Stimulated activated CD8-positive, alpha-beta memory T cell treated with anti-CD3 and anti-CD28 coated beads, Interleukin-12 subunit alpha, Interleukin-12 subunit beta, amount 100 ng/mL, for 24 hours (primary cell): Measurements from ENCODE around the gene CCDC66.
"Not testable (repeated sequence)": the region's sequence is repeated elsewhere in the genome, so short reads cannot be mapped to it uniquely, and the experiment has no call there.

ENCODE experiments used
- DNase-seq: peaks from one replicate; pipeline ENCODE4 v3.0.0-alpha.2; 2020; ENCODE audit errors: extremely low read depth

The CCDC66 gene

DNA sequence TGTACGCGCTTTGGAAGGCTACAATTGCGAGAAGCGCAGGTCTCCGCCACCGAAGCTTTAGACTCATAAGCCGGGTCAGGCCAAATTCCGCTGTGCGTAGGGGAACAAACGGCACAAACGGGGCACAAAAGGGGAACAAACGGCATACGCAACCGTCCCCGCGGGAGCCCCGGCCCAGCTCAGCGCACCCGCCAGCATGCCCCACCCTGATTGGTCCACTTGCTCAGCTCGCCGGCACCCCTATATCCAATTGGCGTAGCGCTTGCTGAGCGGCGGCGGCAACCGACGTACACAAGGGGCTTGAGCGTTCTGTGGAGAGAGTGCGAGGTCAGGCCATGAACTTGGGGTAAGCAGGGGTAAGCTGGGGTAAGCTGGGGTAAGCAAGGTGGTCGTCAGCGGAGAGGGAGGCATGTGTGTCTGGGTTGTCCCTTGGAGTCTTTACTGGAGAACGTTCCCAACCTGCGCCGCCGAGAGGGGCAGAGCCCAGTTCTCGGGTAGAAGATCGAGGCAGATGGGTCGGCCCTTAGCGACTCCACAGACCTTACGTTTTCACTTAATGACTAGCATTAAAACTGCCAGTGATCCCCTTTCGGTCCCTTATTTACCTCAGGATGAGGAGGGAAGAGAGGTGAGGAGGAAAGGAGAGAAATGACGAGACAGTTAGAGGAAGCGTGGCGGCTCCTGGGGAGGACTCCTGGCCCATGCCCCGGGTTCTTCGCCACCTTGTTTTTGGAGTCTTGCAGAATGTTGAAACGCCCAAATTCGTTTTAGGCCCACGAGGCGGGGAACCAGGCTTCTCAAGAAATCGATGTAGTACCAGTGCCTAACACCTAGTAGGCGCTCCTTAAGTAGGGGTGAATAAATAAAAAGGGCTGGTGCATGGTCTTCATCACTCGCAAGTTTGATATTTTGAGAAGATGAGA, at the start of gene CCDC66:
CCDC66 (plus strand) TSS at position 268 of the 923 bp plus-strand sequence; CDS start at position 336, 68 bp downstream.
- DNase-seq = peak; percentile 84

DNA sequence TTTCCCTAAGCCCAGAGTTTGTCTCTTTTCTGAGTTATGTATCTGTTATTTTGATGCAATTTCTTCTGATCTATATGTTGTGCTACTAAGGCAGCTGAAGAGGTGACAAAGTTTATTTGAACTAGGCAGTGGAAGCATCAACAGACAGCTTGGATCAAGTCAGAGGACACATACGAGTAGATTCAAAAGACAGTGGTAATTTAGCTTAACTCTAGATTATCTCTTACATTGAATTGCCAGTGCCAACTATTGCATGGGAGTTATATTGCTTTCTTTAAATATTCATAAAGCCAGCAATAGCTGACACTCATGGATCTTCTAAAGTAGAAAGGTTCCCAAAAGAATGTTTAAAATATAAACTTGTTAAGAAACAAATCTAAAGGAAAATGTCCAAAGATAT, 37.3 kb upstream of the CCDC66 start:
- DNase-seq = no peak

DNA sequence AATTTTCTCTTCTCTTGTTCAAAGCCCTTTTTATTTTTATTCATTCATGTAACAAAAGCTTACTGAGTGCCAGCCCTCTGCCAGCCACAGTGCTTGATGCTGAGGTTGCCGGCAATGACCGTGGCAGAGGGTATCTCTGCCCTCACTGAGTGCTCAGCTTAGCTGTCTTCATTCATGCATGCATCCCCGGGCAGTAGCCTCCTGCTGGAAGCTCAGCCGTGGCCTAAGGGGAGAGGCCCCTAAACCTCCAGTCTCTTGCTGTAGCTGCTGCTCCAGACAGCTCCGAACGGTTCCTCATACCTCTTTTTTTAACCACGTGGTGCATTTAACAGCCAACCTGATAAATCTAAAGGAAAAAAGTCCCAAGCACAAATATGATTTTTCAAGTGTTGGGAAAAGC, 34.6 kb upstream of the CCDC66 start:
- no peak for DNase-seq

DNA sequence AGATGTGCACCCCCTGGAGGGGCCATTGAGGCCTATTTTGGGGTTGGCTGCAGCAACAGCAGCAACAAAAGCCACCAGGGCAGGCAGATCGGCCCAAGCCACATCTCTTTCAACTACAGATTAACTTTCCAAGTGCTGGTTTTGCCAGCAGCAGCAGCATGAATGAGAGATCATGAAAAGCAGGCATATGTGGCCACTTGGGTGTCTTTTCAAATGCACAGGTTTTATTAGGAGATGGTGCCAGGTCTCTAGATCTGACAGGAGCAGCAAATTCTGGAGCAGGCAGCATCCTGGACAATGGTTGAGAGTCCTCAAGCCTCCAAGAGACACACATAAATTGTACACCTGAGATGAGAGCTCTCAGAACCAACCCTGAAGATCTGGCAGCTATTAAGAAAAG, 31.7 kb upstream of the CCDC66 start:
- no peak for DNase-seq

DNA sequence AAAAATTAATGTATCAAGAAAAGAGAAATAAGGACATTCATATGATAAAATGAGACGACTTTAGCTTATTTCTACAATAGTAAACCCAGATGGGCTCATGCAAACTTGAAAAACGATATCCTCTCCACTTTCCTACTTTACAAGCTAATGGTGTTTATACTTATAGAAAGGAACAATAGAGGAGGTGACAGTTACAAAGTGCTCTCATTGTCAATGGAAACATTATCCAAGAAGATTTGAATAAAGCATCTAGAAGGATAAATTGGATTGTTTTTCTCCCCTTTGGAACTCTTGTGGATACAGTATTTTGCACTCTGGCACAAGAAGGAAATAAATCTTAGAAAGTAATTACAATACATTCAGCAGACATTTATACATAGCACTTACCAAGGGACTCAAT, 20.2 kb upstream of the CCDC66 start:
- no peak for DNase-seq

DNA sequence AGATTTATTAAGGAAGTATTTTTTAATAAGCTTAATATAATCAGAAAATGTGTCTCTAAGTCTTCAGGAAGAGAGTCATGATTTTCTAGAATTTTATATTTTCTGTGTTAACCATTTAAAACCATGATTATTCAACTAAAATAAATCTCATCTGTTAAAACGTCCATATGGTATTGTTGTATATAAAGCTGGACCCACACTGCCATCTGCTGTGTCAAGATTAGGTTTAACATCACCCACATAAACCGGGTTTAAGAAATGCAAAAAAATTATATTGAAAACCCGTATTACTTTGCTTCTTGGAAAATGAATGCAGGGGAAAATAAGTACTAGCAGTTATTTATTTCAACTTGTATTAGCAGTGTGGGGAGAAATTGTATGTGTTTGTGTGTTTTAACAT, 9.5 kb upstream of the CCDC66 start:
- DNase-seq = no peak

DNA sequence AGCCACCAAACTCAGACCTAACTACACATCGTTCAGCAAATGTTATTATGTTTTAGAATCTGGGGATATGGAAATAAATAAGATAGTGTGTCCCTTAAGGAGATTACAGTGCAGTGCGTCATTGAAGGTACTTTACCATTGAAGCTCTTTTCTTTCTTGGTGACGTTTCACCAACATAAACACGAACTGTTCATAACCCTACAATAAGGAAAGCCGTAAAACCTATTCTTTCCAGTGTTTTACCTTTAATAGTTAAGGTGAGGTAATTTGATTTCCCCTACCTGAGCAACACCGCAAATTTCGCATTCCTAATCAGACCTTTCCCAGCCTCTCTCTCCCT, 826 bp downstream of the CCDC66 start:
- no peak for DNase-seq

DNA sequence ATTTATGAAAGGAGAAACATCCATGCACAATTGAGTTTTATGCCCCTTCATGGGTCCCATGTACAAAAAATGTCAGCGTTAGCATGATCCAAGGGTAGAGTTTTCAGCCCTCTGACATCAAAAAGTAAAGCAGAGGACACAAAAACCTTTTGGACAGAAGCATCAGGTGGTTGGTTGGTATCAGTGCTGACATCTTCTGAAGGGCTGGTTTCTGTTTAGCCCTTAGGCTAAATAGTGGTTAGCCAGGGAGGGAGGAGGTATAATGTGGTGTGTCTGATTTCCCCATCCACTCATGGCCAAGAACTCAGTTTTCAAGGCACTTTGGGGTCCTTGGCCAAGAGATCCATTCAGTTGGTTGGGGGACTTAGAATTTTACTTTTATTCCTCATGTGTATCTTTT, 16.5 kb downstream of the CCDC66 start:
- DNase-seq = no peak

DNA sequence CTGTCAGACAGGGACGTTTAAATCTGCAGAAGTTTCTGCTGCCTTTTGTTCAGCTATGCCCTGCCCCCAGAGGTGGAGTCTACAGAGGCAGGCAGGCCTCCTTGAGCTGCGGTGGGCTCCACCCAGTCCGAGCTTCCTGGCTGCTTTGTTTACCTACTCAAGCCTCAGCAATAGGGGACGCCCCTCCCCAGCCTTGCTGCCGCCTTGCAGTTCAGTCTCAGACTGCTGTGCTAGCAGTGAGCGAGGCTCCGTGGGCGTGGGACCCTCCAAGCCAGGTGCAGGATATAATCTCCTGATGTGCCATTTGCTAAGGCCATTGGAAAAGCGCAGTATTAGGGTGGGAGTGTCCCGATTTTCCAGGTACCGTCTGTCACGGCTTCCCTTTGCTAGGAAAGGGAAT, 25.0 kb downstream of the CCDC66 start:
- not testable (repeated sequence) for DNase-seq

DNA sequence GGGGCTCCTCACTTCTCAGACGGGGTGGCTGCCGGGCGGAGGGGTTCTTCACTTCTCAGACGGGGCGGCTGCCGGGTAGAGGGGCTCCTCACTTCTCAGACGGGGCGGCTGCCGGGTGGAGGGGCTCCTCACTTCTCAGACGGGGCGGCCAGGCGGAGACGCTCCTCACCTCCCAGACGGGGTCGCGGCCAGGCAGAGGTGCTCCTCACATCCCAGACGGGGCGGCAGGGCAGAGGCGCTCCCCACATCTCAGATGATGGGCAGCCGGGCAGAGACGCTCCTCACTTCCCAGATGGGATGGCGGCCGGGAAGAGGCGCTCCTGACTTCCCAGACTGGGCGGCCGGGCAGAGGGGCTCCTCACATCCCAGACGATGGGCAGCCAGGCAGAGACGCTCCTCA, 27.3 kb downstream of the CCDC66 start:
- not testable (repeated sequence) for DNase-seq

DNA sequence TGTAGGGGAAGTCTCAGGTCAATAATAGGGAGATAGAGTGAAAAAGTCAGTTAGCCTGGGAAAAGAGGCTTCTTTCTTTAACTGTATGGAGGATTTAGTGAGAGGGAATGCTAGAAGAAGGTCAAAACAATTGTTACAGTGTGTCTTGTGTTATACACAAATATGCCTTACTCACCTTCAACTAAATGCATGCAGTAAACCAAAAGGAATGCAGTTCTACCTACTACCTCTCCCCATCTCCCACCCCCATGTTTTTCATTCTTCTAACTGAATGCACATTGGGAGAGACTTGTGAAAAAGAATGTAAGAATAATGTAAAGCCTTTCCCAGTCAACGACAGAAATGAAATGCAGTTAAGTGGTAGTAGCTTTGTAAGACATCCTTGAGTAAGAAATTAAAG, 33.8 kb downstream of the CCDC66 start:
- no peak for DNase-seq

DNA sequence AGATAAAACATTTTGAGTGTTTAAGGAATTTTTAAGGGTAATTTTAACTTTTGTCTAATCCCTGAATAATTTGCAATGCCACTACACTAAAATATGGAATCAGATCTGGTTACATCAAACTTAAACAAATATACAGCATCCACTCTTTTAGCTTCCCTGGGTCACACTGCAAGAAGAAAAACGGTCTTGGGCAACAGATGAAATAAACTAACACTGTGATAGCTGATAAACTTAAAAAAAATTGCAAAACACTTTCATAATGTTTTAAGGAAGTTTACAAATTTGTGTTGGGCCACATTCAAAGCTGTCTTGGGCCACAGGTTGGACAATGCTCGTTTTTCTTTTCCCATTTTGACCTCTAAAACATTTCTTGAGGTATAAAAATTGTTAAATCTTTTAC, 34.3 kb downstream of the CCDC66 start:
- DNase-seq = no peak

DNA sequence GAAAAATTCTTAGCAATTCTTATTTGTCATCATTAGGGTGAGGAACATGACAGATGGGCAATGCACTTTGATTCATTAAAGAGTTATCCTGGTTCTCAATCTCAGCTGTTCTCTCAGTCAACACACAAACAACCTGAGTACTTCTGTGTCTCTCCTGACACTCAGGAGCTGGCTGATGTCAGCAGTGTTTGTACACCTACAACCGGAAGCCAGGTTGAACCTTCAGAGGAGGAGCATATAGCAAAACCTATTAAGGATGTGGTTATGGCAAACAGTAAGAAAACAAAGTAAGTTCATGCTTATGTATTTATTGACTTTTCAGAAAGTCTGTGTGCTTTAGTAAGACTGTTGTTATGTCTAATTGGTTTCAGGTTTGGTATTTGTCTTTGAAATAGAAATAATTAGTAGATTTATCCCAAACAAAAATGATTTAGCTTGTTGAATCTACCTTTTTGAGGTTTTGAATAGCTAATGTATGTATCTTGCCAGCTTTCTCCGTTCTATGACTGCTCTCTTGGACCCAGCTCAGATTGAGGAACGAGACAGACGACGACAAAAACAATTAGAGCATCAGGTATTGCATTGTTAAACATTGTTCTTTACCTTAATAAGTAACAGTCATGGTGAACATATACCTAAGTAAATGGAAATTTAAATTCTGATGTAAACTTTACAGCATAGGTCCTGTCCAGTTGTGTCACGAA, 36.6 kb downstream of the CCDC66 start:
- DNase-seq = no peak

DNA sequence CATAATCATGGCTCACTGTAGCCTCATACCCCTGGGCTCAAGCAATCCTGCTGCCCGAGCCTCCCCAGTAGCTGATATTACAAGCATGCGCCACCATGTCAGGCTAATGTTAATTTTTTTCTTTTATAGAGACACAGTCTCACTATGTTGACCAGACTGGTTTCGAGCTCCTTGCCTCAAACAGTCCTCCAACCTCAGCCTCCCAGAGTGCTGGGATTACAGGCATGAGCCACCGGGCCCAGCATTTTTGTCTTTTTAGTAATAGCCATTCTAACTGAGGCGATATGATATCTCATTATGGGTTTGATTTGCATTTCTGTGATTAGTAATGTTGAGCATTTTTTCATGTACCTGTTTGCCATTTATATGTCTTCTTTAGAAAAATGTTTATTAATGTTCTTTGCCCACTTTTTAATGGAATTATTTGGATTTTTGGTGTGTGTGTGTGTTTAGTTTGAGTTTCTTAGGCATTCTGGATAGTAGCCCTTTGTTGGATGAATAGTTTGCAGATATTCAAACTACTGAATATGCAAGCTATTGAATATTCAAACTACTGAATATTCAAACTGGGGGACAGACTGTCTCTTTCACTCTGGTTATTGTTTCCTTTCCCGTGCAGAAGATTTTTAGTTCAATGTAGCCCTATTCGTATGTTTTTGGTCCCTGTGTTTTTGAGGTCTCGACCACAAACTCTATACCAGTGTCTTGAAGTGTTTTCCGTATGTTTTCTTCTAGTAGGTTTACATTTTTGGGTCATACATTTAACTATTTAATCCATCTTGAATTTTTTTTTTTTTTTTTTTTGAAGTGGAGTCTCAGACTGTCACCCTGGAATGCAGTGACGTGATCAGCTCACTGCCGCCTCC, 39.2 kb downstream of the CCDC66 start:
- DNase-seq = no peak

DNA sequence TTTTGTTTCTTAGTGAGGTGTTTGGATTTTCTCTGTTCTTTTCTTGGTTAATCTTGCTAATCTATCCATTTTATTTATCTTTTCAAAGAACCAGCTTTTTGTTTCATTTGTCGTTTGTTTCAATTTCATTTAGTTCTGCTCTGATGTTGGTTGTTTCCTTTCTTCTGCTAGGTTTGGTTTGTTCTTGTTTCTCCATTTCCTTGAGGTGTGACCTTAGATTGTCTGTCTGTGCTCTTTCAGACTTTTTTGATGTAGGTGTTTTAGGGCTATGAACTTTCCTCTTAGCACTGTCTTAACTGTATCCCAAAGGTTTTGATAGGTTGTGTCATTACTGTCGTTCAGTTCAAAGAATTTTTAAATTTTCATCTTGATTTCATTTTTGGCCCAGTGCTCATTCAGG, 51.5 kb downstream of the CCDC66 start:
- DNase-seq = not testable (repeated sequence)

DNA sequence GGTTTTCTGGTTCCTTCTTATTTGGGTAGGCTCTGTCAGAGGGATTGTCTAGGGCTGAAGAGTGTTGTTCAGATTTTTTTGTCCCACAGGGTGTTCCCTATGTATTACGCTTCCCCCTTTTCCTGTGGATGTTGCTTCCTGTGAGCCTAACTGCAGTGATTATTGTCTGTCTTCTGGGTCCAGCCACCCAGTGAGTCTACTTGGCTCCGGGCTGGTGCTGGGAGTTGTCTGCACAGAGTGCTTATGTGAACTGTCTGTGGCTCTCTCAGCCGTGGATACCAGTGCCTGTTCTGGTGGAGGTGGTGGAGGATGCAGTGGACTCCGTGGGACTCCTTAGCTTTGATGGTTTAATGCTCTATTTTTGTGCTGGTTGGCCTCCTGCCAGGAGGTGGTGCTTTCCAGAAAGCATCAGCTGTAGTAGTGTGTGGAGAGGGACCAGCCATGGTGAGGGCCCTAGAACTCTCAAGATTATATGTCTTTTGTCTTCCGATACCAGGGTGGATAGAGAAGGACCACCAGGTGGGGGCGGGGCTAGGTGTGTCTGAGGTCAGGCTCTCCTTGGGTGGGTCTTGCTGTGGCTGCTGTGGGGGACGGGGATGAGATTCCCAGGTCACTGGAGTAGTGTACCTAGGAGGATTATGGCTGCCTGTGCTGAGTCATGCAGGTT, 53.8 kb downstream of the CCDC66 start:
- no peak for DNase-seq

DNA sequence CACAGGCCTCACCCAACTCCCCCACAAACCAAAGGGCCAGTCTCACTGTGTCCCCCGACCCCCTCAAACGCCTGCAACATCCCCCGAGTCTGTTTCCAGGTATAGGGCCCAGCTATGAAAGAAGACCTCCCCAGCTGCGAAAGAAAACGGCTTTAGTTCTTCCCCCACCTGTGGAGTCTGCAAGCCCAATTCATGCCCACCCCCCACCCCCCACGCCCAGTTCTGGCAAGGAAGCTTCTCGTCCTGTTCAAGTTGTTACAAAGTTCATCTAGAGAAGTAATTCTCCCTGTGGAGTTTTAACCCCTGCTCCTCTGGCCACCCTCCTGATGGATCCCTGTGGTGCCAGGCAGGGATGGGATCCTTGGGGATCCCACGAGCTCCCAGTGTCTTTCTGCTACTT, 54.4 kb downstream of the CCDC66 start:
- no peak for DNase-seq

DNA sequence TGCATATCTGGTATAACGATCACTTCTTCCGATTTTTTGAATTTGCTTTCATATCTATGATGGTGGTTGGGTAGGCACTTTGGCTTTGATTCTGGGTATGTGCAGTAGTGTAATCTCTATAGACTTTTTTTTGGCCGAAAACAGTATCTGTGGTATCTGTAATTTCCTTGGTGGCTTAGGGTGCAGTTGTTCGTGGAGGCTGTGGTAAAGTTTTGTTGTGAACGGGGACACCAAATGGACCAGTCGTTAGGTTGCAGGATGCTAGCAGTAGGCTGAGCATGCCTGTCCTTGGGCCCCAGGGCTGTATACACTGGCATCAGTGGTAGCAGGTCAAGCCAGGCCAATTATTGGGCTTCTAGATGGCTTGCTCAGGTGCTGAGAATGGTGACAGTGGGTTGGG, 55.2 kb downstream of the CCDC66 start:
- no peak for DNase-seq

DNA sequence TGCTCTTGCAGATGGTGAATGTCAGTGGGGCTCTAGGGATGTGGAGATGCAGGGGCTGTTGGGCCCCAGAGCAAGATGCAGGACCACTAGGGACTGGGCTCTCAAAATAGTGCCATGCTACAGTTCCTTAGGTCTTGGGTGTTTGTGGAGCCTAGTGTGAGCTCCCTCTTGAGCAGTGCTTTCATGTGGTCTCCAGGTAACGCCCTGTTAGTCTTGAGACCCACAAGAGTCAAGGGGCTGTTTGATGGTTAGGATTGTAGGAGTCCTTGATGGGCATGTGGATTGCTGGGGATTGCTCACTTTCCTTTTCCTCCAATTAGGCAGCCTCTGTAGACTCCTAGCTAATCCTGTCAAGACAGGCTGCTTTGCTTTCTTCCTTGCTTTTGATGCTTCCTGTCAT, 56.0 kb downstream of the CCDC66 start:
- DNase-seq = no peak

DNA sequence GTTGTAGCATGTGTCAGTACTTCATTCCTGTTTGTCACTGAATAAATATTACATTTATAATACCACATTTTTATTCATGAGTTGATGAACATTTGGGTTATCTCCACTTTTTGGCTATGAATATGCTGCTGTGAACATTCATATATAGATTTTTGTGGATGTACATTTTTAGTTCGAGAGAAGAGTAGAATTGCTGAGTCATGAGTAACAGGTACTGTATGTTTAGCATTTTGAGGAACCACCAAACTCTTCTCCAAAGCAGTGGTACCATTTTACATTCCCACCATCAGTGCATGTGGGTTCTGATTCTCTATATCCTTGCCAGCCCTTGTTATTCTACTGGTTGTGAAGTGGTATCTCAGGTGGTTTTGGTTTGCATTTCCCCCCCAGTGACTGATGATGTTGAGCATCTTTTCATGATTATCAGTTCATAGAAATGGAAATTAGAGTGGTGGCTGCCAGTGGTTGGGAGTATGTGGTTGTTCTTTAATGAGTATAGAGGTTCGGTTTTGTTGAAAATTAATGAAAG, 59.6 kb downstream of the CCDC66 start:
- DNase-seq = no peak

DNA sequence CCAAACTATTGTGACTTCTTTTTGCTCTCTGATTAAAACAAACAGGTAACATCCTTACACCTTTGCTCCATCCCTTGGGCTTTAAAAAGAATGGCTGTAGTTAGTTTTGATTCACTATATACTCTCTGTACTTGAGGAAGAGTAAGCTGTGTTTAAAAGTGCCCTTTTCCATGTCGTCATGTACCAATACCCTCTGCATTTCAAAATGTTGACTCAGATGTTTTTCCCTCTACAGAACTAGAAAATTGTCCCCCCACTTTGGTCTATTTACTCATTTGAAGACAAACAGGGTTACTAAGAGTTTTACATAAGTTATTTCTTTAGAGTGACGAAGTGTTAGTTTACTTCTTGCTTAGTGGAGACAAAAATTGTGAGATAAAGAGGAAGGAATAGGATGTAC, 63.4 kb downstream of the CCDC66 start:
- no peak for DNase-seq

DNA sequence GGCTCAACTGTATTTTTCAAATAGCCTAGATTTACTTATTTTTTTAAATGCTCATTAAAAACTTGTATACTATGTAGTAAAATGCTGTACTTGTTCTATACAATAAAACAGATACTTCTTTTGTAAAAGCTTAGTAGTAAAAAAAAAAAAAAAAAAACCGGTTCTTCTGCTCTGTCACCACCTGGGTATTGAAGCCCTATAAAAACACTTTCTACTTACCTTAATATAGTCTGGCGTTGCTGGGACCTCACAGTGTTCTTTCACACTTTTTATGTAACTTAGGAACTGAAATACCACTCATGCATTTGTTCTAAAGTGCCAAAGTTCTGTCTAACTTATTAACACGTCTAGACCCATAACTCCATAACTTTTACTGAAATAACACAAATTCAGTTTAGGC, 64.7 kb downstream of the CCDC66 start:
- no peak for DNase-seq
